Epithelial cell of prostate (primary cell): Measurements from ENCODE around the gene EPS8L1.
"Not testable (repeated sequence)": the region's sequence is repeated elsewhere in the genome, so short reads cannot be mapped to it uniquely, and the experiment has no call there.

Experiments
- DNase-seq: peaks from one replicate; pipeline ENCODE4 v3.0.0-alpha.2; 2011; ENCODE audit warnings: low read depth, low spot score
- H3K27ac ChIP-seq: fragments of 450-650 bp; 2 replicates; pipeline ENCODE4 v1.5.1; 2017; ENCODE audit warnings: mild to moderate bottlenecking

EPS8L1 gene

GRCh38 chr19:55048446-55048845 lies 27.2 kb upstream of the EPS8L1 start:
- no peak for DNase-seq
- H3K27ac ChIP-seq: no peak overlapping the region

- no peak for DNase-seq
- H3K27ac ChIP-seq: no peak overlapping the region
These were observed 24.7 kb upstream of the EPS8L1 start for GRCh38 chr19:55050749-55051532.

GRCh38 chr19:55053735-55054134 lies 21.9 kb upstream of the EPS8L1 start:
- no peak overlapping the region for H3K27ac ChIP-seq
- DNase-seq: no peak

GRCh38 chr19:55056827-55057226 lies 18.8 kb upstream of the EPS8L1 start:
- no peak for DNase-seq
- no peak overlapping the region for H3K27ac ChIP-seq

GRCh38 chr19:55058781-55059610 lies 16.7 kb upstream of the EPS8L1 start:
- H3K27ac ChIP-seq: no peak overlapping the region
- no peak for DNase-seq

GRCh38 chr19:55060287-55060686 lies 15.4 kb upstream of the EPS8L1 start:
- H3K27ac ChIP-seq, DNase-seq: not testable (repeated sequence)

GRCh38 chr19:55062735-55063491 lies 12.8 kb upstream of the EPS8L1 start, which contains the start of gene RDH13:
RDH13 (minus strand) TSS chr19:55063148; CDS start chr19:55063032, 116 bp downstream.
- peak; percentile 81 for DNase-seq
- H3K27ac ChIP-seq: peak within 1 kb of the TSS; percentile 46

- no peak for DNase-seq
- no peak overlapping the region for H3K27ac ChIP-seq
These were observed 12.2 kb upstream of the EPS8L1 start for GRCh38 chr19:55063492-55063843.

GRCh38 chr19:55065516-55065915 lies 10.2 kb upstream of the EPS8L1 start:
- H3K27ac ChIP-seq: peak overlapping the region; percentile 10
- DNase-seq: not testable (repeated sequence)

- DNase-seq: no peak
These were observed 9.5 kb upstream of the EPS8L1 start for GRCh38 chr19:55066107-55066709.

GRCh38 chr19:55067869-55068268 lies 7.8 kb upstream of the EPS8L1 start:
- peak overlapping the region; percentile 92 for H3K27ac ChIP-seq
- no peak for DNase-seq

More at GRCh38 chr19:55066107-55066709, 9.5 kb upstream of the EPS8L1 start:
- no peak overlapping the region for H3K27ac ChIP-seq

GRCh38 chr19:55068950-55069864 lies 6.5 kb upstream of the EPS8L1 start:
- peak; percentile 95 for DNase-seq
- peak overlapping the region; percentile 92 for H3K27ac ChIP-seq

GRCh38 chr19:55069865-55070197 lies 5.8 kb upstream of the EPS8L1 start:
- no peak for DNase-seq

GRCh38 chr19:55070466-55071128 lies 5.1 kb upstream of the EPS8L1 start:
- H3K27ac ChIP-seq: peak overlapping the region; percentile 92
- DNase-seq: no peak

More at GRCh38 chr19:55069865-55070197, 5.8 kb upstream of the EPS8L1 start:
- H3K27ac ChIP-seq: peak overlapping the region; percentile 92

GRCh38 chr19:55071129-55071502 lies 4.6 kb upstream of the EPS8L1 start:
- DNase-seq: peak; percentile 87
- peak overlapping the region; percentile 92 for H3K27ac ChIP-seq

- DNase-seq: no peak
These were observed 3.8 kb upstream of the EPS8L1 start for GRCh38 chr19:55071913-55072312.

GRCh38 chr19:55076321-55076720 lies 652 bp downstream of the EPS8L1 start:
- peak overlapping the region; percentile 73 for H3K27ac ChIP-seq
- DNase-seq: no peak

More at GRCh38 chr19:55071913-55072312, 3.8 kb upstream of the EPS8L1 start:
- H3K27ac ChIP-seq: peak overlapping the region; percentile 92

- DNase-seq: no peak
These were observed 1.4 kb downstream of the EPS8L1 start for GRCh38 chr19:55077106-55077505.

GRCh38 chr19:55078996-55079395 lies 3.3 kb downstream of the EPS8L1 start:
- peak overlapping the region; percentile 87 for H3K27ac ChIP-seq
- no peak for DNase-seq

More at GRCh38 chr19:55077106-55077505, 1.4 kb downstream of the EPS8L1 start:
- peak overlapping the region; percentile 73 for H3K27ac ChIP-seq
